ENCODE results near the gene CLSTN1.
"Not testable (repeated sequence)": the region's sequence is repeated elsewhere in the genome, so short reads cannot be mapped to it uniquely, and the experiment has no call there.

Gene CLSTN1

DNA sequence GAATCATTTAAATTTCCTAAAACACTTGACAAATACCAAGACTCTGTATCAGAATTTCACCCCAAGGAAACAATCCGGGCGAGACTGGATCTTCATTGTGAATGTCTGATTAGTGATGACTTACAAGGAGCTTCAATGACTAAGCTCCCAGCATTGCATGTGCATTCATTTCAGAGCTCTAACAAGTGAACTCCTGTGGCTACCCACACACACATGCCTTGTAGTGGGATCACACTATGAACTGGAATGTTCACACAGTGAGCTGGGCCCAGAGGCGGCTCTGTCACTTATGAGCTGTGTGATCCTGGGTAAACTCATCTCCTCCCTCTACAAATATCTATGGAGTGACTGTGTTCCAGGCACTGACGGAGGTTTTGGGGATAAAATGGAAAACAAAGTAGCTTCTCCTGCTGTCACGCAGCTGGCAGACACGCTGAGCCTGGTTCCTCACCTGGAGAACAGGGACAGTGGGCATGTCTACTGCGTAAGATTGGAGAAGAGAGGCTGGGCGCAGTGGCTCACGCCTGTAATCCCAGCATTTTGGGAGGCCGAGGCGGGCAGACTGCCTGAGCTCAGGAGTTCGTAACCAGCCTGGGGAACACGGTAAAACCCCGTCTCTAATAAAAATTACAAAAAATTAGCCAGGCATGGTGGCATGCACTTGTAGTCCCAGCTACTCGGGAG is 56.9 kb downstream of the CLSTN1 start:
- TF ChIP-seq, protein P1, sequence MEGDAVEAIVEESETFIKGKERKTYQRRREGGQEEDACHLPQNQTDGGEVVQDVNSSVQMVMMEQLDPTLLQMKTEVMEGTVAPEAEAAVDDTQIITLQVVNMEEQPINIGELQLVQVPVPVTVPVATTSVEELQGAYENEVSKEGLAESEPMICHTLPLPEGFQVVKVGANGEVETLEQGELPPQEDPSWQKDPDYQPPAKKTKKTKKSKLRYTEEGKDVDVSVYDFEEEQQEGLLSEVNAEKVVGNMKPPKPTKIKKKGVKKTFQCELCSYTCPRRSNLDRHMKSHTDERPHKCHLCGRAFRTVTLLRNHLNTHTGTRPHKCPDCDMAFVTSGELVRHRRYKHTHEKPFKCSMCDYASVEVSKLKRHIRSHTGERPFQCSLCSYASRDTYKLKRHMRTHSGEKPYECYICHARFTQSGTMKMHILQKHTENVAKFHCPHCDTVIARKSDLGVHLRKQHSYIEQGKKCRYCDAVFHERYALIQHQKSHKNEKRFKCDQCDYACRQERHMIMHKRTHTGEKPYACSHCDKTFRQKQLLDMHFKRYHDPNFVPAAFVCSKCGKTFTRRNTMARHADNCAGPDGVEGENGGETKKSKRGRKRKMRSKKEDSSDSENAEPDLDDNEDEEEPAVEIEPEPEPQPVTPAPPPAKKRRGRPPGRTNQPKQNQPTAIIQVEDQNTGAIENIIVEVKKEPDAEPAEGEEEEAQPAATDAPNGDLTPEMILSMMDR (IDR thresholded peaks at IDR 0.05; ENCODE audit: insufficient read depth, low read length, poor library complexity, severe bottlenecking), result no peak
- no peak for TF ChIP-seq EZH2phosphoT487 (conservative IDR thresholded peaks at IDR 0.05; ENCODE audit: low read length)

DNA sequence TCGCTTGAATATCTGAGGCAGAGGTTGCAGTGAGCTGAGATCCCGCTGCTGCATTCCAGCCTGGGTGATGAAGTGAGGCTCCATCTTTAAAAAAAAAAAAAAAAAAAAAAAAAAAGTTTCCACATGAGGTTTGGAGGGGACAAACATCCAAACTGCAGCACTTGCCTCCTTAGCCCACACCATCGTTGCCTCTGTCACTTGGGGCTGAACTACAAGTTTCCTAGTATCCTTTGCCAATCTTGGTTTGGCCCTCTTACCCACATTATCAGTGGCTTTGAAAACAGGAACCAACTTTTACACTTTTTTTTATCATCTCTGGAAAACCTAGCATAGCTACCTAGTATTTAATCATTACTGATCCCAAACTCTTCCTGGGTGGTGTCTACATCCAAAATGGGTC is 59.2 kb downstream of the CLSTN1 start:
- Histone ChIP-seq H3K79me2 (ENCODE audit: insufficient read depth, low read length) (peaks cover 96% of the 10 kb centered on the region), H3K36me3 (ENCODE audit: low read length) (0 out of 2 replicates have a peak, but pooled peaks cover 6% of the 10 kb centered on the region), H3K4me3 (ENCODE audit: insufficient read depth, low read length, poor library complexity, severe bottlenecking) (no peak overlapping the region), H3K9ac (ENCODE audit: low read length) (no peak overlapping the region), H2AFZ (ENCODE audit: low read depth, low read length, severe bottlenecking) (no peak overlapping the region), H3K27me3 (ENCODE audit: low read length) (no peaks in the 10 kb centered on the region), H3K9me2 (replicated peaks; ENCODE audit: insufficient read depth, low read length) (no peaks in the 10 kb centered on the region), H3K27ac (ENCODE audit: low read depth, low read length) (no peak overlapping the region), H3K9me3 (ENCODE audit: insufficient read depth, low read length) (no peaks in the 10 kb centered on the region), H3F3A (ENCODE audit: insufficient read depth) (peaks cover 5% of the 10 kb centered on the region; the same call in 1 of the 2 replicates), H3K4me2 (ENCODE audit: low read depth, low read length, poor library complexity, severe bottlenecking) (no peak overlapping the region), H4K20me1 (ENCODE audit: low read depth, low read length) (peaks cover 28% of the 10 kb centered on the region)
- TF ChIP-seq EZH2phosphoT487 (conservative IDR thresholded peaks at IDR 0.05; ENCODE audit: low read length), result no peak
- TF ChIP-seq, protein P1 (IDR thresholded peaks at IDR 0.05; ENCODE audit: insufficient read depth, low read length, poor library complexity, severe bottlenecking), result no peak

More for the DNA sequence above, 56.9 kb downstream of the CLSTN1 start:
- Histone ChIP-seq H3K27ac (ENCODE audit: low read depth, low read length) (no peak overlapping the region; the same call in 1 of the 2 replicates), H3K79me2 (ENCODE audit: insufficient read depth, low read length) (peaks cover 88% of the 10 kb centered on the region), H2AFZ (ENCODE audit: low read depth, low read length, severe bottlenecking) (no peak overlapping the region), H3K9ac (ENCODE audit: low read length) (no peak overlapping the region), H3K9me3 (ENCODE audit: insufficient read depth, low read length) (no peaks in the 10 kb centered on the region), H3F3A (ENCODE audit: insufficient read depth) (peaks cover 16% of the 10 kb centered on the region), H3K9me2 (replicated peaks; ENCODE audit: insufficient read depth, low read length) (no peaks in the 10 kb centered on the region), H3K4me3 (ENCODE audit: insufficient read depth, low read length, poor library complexity, severe bottlenecking) (no peak overlapping the region), H3K36me3 (ENCODE audit: low read length) (peaks cover 7% of the 10 kb centered on the region; the same call in 1 of the 2 replicates), H3K27me3 (ENCODE audit: low read length) (no peaks in the 10 kb centered on the region), H3K4me2 (ENCODE audit: low read depth, low read length, poor library complexity, severe bottlenecking) (no peak overlapping the region), H4K20me1 (ENCODE audit: low read depth, low read length) (peaks cover 10% of the 10 kb centered on the region)

DNA sequence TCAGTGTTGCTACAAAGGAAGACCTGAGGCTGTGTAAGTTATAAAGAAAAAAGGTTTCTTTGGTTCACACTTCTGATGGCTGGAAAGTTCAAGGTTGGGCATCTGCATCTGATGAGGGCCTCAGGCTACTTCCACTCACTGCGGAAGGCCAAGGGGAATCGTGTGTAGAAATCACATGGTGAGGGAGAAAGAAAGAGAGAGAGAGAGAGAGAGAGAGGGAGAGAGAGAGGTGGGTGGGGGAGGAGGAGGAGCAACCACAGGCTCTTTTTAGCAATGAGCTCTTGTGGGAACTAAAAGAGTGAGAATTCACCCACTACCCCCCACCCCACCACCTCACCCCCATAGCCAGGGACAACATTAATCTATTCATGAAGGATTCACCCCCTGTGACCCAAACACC is 59.9 kb downstream of the CLSTN1 start:
- Histone ChIP-seq H3K27me3 (ENCODE audit: low read length) (no peaks in the 10 kb centered on the region), H2AFZ (ENCODE audit: low read depth, low read length, severe bottlenecking) (no peak overlapping the region), H3K27ac (ENCODE audit: low read depth, low read length) (no peak overlapping the region), H3K4me3 (ENCODE audit: insufficient read depth, low read length, poor library complexity, severe bottlenecking) (no peak overlapping the region), H3K9me2 (replicated peaks; ENCODE audit: insufficient read depth, low read length) (no peaks in the 10 kb centered on the region), H3K9me3 (ENCODE audit: insufficient read depth, low read length) (no peaks in the 10 kb centered on the region), H3K36me3 (ENCODE audit: low read length) (0 out of 2 replicates have a peak, but pooled peaks cover 3% of the 10 kb centered on the region), H4K20me1 (ENCODE audit: low read depth, low read length) (peaks cover 30% of the 10 kb centered on the region), H3F3A (ENCODE audit: insufficient read depth) (no peaks in the 10 kb centered on the region; the same call in 1 of the 2 replicates), H3K9ac (ENCODE audit: low read length) (no peak overlapping the region), H3K4me2 (ENCODE audit: low read depth, low read length, poor library complexity, severe bottlenecking) (no peak overlapping the region), H3K79me2 (ENCODE audit: insufficient read depth, low read length) (peaks cover 96% of the 10 kb centered on the region)
- no peak for TF ChIP-seq EZH2phosphoT487 (conservative IDR thresholded peaks at IDR 0.05; ENCODE audit: low read length)
- TF ChIP-seq, protein P1 (IDR thresholded peaks at IDR 0.05; ENCODE audit: insufficient read depth, low read length, poor library complexity, severe bottlenecking), result no peak

DNA sequence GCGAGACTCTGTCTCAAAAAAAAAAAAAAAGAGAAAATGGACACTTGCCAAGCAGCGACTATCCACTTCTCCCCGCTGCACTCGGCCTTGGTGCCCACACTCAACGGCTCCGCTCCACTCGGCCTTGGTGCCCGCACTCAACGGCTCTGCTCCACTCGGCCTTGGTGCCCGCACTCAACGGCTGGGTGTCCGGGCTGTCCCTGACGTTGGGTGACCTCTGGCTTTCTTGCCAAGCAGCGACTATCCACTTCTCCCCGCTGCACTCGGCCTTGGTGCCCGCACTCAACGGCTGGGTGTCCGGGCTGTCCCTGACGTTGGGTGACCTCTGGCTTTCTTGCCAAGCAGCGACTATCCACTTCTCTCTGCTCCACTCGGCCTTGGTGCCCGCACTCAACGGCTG is 61.3 kb downstream of the CLSTN1 start:
- H3K4me2 ChIP-seq (ENCODE audit: low read depth, low read length, poor library complexity, severe bottlenecking); H3K36me3 ChIP-seq (ENCODE audit: low read length); H3K4me3 ChIP-seq (ENCODE audit: insufficient read depth, low read length, poor library complexity, severe bottlenecking); H3K27me3 ChIP-seq (ENCODE audit: low read length); H3K9me3 ChIP-seq (ENCODE audit: insufficient read depth, low read length); H3K9me2 ChIP-seq (replicated peaks; ENCODE audit: insufficient read depth, low read length); H3K9ac ChIP-seq (ENCODE audit: low read length); H3F3A ChIP-seq (ENCODE audit: insufficient read depth); H3K27ac ChIP-seq (ENCODE audit: low read depth, low read length); H2AFZ ChIP-seq (ENCODE audit: low read depth, low read length, severe bottlenecking): not testable (repeated sequence)
- Histone ChIP-seq H3K79me2 (ENCODE audit: insufficient read depth, low read length) (peaks cover 98% of the 10 kb centered on the region), H4K20me1 (ENCODE audit: low read depth, low read length) (peaks cover 30% of the 10 kb centered on the region; the same call in 1 of the 2 replicates)
